Fibroblast of mammary gland (primary cell): ENCODE results near the gene MDFIC2.

Experiments used
- DNase-seq: peaks from one replicate; pipeline ENCODE4 v3.0.0-alpha.2; 2010; ENCODE audit warnings: low read depth
- H3K4me3 ChIP-seq: 2 replicates; pipeline ENCODE4 v1.5.1; 2011; ENCODE audit warnings: low read depth, mild to moderate bottlenecking, low read length, moderate library complexity; ENCODE audit not compliant: control insufficient read depth
- CTCF ChIP-seq: conservative IDR thresholded peaks from 2 replicates; pipeline ENCODE4 v1.5.1; 2011; ENCODE audit warnings: low read depth, low read length, inconsistent platforms; ENCODE audit not compliant: control insufficient read depth, insufficient read depth

The MDFIC2 gene

GRCh38 chr3:70177881-70178645, 134.4 kb downstream of the MDFIC2 start:
- TF ChIP-seq CTCF, result no peak
- no peak overlapping the region for H3K4me3 ChIP-seq
- DNase-seq, result no peak

- no peak overlapping the region for H3K4me3 ChIP-seq
- no peak for DNase-seq
- TF ChIP-seq CTCF, result no peak
These were observed 136.2 kb downstream of the MDFIC2 start for GRCh38 chr3:70176224-70176623.

GRCh38 chr3:70156808-70157207, 155.6 kb downstream of the MDFIC2 start:
- no peak for TF ChIP-seq CTCF
- DNase-seq, result no peak
- no peak overlapping the region for H3K4me3 ChIP-seq

DNA sequence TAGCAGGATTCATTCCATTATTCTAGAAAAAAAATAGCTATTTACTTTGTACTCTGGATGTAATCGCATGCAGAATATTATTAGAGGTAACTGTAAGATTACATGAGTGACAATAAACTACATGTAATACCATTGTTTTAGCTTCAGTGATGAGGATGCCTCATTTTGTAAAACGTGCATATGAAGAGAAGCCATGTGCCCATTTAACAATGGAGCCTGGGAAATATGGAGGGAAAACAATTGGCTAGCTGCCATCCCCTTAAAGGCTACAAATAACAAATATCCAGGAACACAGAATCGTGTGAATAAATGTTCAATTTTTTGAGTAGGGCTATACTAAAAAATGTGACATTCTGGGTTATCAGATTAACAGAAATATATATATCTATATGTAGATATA, 161.8 kb downstream of the MDFIC2 start:
- no peak overlapping the region for H3K4me3 ChIP-seq
- TF ChIP-seq CTCF, result no peak
- no peak for DNase-seq

DNA sequence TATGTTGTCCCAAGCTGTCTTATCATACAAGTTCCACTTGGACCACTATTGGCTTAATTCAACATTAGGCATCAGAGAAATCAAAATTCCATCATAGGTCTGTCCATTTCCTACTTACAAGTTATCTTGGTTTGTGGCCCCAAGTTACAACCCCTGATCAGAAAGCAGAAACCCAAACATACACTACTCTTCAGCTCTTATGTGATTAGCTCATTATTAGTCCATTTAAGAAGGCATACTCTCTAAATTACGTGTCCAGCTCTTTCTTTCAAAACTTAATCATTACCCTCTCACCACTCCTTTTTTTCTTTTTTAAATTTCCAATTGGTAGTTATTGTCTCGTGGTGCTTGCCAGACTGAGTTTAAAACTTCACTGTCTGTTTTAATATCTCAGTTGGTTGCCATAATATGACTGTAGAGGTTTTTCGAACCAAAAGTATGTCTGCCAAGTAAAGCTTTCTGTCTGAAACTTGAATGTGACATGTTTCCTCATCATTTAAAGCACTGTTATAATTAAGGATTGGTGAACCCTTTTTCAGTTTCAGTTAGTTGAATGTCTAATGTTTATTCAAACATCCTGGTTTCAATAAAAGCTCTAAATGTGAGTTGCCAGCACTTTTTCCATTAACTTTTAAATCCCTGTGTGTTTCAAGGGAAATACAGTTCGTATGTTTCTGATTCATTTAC, 162.6 kb downstream of the MDFIC2 start:
- no peak for DNase-seq
- no peak overlapping the region for H3K4me3 ChIP-seq
- TF ChIP-seq CTCF, result no peak
